ENCODE data around the gene ZFPL1. TPM values are rescaled to one million over a fixed set of nuclear protein-coding genes. Genes with fewer than 3 reads are reported as not detected.
A peak's percentile ranks its signal among the peaks of the same experiment; 100 is the strongest.

The ZFPL1 gene
- total RNA-seq, 4 donors from 2014 or later: 26.3 to 43.9 (median 33.3) TPM

DNA sequence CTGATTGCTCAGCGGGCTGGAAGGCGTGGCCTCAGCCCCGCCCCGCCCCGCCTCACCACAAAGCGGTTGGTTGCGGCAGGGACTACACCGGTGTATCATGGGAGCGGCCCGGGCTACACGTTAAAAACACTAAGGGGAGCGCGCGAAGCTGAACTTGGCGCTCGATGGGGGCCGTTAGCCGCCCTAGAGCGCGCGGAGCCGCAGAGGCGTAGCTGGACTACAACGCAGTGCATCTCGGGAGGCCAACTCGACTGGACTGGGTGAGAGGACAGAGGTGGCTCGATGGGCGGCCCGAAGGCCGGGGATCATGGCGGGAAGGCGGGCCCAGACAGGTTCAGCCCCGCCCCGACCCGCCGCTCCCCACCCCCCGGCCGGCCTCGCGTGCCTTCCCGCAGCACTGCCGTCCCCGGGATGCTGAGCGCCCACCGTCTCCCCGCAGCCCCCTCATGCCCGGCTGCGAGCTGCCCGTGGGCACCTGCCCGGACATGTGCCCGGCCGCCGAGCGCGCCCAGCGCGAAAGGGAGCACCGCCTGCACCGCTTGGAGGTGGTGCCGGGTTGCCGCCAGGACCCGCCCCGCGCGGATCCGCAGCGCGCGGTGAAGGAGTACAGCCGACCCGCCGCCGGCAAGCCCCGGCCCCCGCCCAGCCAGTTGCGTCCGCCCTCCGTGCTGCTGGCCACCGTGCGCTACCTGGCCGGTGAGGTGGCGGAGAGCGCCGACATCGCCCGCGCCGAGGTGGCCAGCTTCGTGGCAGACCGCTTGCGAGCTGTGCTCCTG is 43.0 kb upstream of the ZFPL1 start, which contains the start of gene SAC3D1:
SAC3D1 (plus strand) TSS at position 364 of the 776 bp plus-strand sequence; CDS start at position 447, 83 bp downstream.
- H3K4me3 ChIP-seq: peak within 1 kb of the TSS; percentile 59 to 90
- peak in 1 of 2 donors; percentile 17 for TF ChIP-seq POLR2A (IDR thresholded peaks at IDR 0.05)
- TF ChIP-seq POLR2AphosphoS5 (IDR thresholded peaks at IDR 0.05): peak; percentile 58
- TF ChIP-seq, protein P1, sequence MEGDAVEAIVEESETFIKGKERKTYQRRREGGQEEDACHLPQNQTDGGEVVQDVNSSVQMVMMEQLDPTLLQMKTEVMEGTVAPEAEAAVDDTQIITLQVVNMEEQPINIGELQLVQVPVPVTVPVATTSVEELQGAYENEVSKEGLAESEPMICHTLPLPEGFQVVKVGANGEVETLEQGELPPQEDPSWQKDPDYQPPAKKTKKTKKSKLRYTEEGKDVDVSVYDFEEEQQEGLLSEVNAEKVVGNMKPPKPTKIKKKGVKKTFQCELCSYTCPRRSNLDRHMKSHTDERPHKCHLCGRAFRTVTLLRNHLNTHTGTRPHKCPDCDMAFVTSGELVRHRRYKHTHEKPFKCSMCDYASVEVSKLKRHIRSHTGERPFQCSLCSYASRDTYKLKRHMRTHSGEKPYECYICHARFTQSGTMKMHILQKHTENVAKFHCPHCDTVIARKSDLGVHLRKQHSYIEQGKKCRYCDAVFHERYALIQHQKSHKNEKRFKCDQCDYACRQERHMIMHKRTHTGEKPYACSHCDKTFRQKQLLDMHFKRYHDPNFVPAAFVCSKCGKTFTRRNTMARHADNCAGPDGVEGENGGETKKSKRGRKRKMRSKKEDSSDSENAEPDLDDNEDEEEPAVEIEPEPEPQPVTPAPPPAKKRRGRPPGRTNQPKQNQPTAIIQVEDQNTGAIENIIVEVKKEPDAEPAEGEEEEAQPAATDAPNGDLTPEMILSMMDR (IDR thresholded peaks at IDR 0.05): peak in 1 of 4 experiments; percentile 12
- TF ChIP-seq EP300 (IDR thresholded peaks at IDR 0.05): no peak
- ATAC-seq: peak; percentile 95
- H3K36me3 ChIP-seq: peaks cover 0 to 64% of the 10 kb centered on the region in 2 donors
- peak within 1 kb of the TSS; percentile 60 to 95 (median 94) for H3K27ac ChIP-seq
- H3K9me3 ChIP-seq: no peaks in the 10 kb centered on the region
- no peaks in the 10 kb centered on the region for H3K27me3 ChIP-seq
- H3K4me1 ChIP-seq: peaks cover 0 to 54% (median 12%) of the 10 kb centered on the region in 3 donors
- 0% methylated on average over 7 of the region's 91 CpGs; no CpG with 5 or more reads in 1 of the 2 donors for WGBS, 2 donors (ENCODE audit: low coverage in 1 of 2)

DNA sequence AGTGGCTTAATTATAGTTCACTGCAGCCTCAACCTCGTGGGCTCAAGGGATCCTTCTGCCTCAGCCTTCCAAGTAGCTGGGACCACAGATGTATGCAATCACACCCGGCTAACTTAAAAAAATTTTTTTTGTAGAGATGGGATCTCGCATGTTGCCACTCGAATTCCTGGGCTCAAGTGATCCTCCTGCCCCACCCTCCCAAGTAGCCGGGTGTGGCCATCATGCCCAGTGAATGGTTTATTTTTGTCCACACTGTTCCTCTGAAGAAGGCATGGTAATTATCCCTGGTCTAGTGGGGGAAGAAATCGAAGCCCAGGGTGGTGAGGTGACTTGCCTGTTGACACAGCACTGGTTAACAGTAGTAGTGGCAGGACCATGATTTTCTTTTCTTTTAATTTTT is 41.1 kb upstream of the ZFPL1 start:
- peaks cover 0 to 48% of the 10 kb centered on the region in 2 donors for H3K36me3 ChIP-seq
- TF ChIP-seq EP300 (IDR thresholded peaks at IDR 0.05) (no peak), POLR2AphosphoS5 (IDR thresholded peaks at IDR 0.05) (no peak), POLR2A (IDR thresholded peaks at IDR 0.05) (no peak)
- TF ChIP-seq, protein P1 (IDR thresholded peaks at IDR 0.05): no peak
- WGBS, 2 donors (ENCODE audit: low coverage in 1 of 2): 75 to 90% methylated on average over 2 to 4 of the region's 6 CpGs
- ATAC-seq: no peak
- no peak overlapping the region for H3K27ac ChIP-seq
- no peak overlapping the region for H3K4me3 ChIP-seq
- H3K9me3 ChIP-seq: no peaks in the 10 kb centered on the region
- no peaks in the 10 kb centered on the region for H3K27me3 ChIP-seq
- H3K4me1 ChIP-seq: peaks cover 0 to 62% (median 13%) of the 10 kb centered on the region in 3 donors

DNA sequence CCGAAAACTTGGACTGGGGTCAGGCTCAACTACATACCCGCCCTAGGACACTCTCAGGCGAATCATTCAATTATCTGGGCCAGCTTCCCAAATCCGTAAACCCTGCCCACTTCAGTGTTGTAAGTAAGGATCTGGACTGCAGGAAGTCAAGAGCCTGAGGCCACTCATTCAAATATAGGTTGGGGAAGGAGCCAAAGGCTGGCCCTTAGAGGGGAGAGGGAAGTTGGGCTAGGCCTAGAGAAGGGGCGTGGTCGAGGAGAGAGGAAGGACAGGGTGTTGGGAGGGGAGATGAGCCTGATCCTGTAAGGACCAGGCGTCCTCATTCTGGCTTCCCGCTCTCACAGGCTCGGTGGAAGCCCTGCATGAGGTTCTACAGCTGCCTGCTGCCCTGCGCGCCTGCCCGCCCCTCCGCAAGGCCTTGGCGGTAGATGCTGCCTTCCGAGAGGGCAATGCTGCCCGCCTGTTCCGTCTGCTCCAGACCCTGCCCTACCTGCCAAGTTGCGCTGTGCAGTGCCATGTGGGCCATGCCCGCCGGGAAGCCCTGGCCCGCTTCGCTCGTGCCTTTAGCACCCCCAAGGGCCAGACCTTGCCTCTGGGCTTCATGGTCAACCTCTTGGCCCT is 40.0 kb upstream of the ZFPL1 start:
- Histone ChIP-seq H3K4me1 (peaks cover 0 to 69% (median 18%) of the 10 kb centered on the region in 3 donors), H3K9me3 (no peaks in the 10 kb centered on the region), H3K4me3 (no peak overlapping the region), H3K36me3 (peaks cover 0 to 37% of the 10 kb centered on the region in 2 donors), H3K27ac (no peak overlapping the region), H3K27me3 (no peaks in the 10 kb centered on the region)
- TF ChIP-seq POLR2A (IDR thresholded peaks at IDR 0.05): no peak
- TF ChIP-seq, protein P1 (IDR thresholded peaks at IDR 0.05): no peak
- no peak for TF ChIP-seq POLR2AphosphoS5 (IDR thresholded peaks at IDR 0.05)
- no peak for TF ChIP-seq EP300 (IDR thresholded peaks at IDR 0.05)
- 100% methylated on average over 2 of the region's 23 CpGs; no CpG with 5 or more reads in 1 of the 2 donors for WGBS, 2 donors (ENCODE audit: low coverage in 1 of 2)
- no peak for ATAC-seq

DNA sequence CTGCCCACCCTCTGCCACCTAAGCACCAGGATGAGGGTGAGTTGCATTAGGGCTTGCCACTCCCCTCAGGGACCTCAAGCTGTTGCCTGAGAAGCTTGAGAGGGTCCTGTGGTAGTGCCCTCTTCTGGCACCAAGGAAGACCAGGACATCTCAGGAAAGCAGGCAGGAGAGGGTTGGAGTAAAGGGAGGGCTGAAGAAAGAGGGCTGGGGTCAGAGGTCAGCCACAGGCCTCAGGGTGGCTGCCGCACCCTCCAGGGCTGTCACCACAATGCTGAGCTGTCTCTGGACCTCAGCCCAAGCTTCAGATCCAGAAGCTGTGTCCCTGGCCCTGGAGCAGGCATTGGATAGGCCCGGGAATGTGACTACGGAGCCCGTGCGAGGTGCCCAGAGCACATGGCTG is 39.0 kb upstream of the ZFPL1 start:
- Histone ChIP-seq H3K9me3 (no peaks in the 10 kb centered on the region), H3K27me3 (no peaks in the 10 kb centered on the region), H3K4me3 (no peak overlapping the region), H3K36me3 (peaks cover 0 to 26% of the 10 kb centered on the region in 2 donors), H3K4me1 (peaks cover 0 to 68% (median 18%) of the 10 kb centered on the region in 3 donors), H3K27ac (no peak overlapping the region)
- 85% methylated on average over 4 of the region's 5 CpGs; no CpG with 5 or more reads in 1 of the 2 donors for WGBS, 2 donors (ENCODE audit: low coverage in 1 of 2)
- ATAC-seq: no peak
- TF ChIP-seq, protein P1 (IDR thresholded peaks at IDR 0.05): no peak
- TF ChIP-seq EP300 (IDR thresholded peaks at IDR 0.05) (no peak), POLR2A (IDR thresholded peaks at IDR 0.05) (no peak), POLR2AphosphoS5 (IDR thresholded peaks at IDR 0.05) (no peak)

Measured in gastroesophageal sphincter (tissue), 4 donors.